HepG2 (cell line): Measurements from ENCODE around the gene NOXO1. TPM values are rescaled to one million over a fixed set of nuclear protein-coding genes. Genes with fewer than 3 reads are reported as not detected.

Source experiments
- CEBPB ChIP-seq: IDR thresholded peaks from 2 replicates; pipeline ENCODE4 v1.6.1; 2011; ENCODE audit warnings: low read depth, low read length, improper control_type of control experiment, borderline replicate concordance
- CHD4 ChIP-seq: fragments of 200-600 bp; sonication (generic); IDR thresholded peaks from 2 replicates; pipeline ENCODE4 v1.7.0; 2017; ENCODE audit warnings: mild to moderate bottlenecking, low read length, borderline replicate concordance
- HDAC6 ChIP-seq: fragments of 200-600 bp; sonication (generic); IDR thresholded peaks from 2 replicates; pipeline ENCODE4 v1.7.0; 2017; ENCODE audit warnings: mild to moderate bottlenecking, antibody characterized with exemption, low read length, low read depth
- HNRNPLL ChIP-seq: fragments of 200-400 bp; formaldehyde crosslinking; IDR thresholded peaks from 2 replicates; pipeline ENCODE4 v1.6.1; 2017; ENCODE audit warnings: mild to moderate bottlenecking, low read depth, low read length; ENCODE audit not compliant: poor library complexity, severe bottlenecking
- KDM3A ChIP-seq: IDR thresholded peaks from 2 replicates; pipeline ENCODE4 v1.6.1; 2018; ENCODE audit warnings: low read depth, missing compliant biosample characterization
- POLR2G ChIP-seq: fragments of 200-400 bp; formaldehyde crosslinking; IDR thresholded peaks from 2 replicates; pipeline ENCODE4 v1.6.1; 2018; ENCODE audit warnings: mild to moderate bottlenecking, low read depth, low read length, moderate library complexity
- RAD21 ChIP-seq: fragments of 450-650 bp; formaldehyde crosslinking; IDR thresholded peaks from 2 replicates; pipeline ENCODE4 v1.5.0; 2020; ENCODE audit warnings: mild to moderate bottlenecking
- RFX5 ChIP-seq: IDR thresholded peaks from 2 replicates; pipeline ENCODE4 v1.6.1; 2011; ENCODE audit warnings: low read depth, low read length, improper control_type of control experiment
- SALL1 ChIP-seq: sonication (generic); formaldehyde crosslinking; IDR thresholded peaks from 2 replicates; pipeline ENCODE4 v1.8.0; 2022; ENCODE audit warnings: mild to moderate bottlenecking, missing genetic modification reagents
- SYNCRIP ChIP-seq: fragments of 200-400 bp; formaldehyde crosslinking; IDR thresholded peaks from 2 replicates; pipeline ENCODE4 v1.6.1; 2018; ENCODE audit warnings: mild to moderate bottlenecking, low read depth, low read length; ENCODE audit not compliant: insufficient read depth
- TP53 ChIP-seq: sonication (generic); formaldehyde crosslinking; conservative IDR thresholded peaks from 2 replicates; pipeline ENCODE4 v1.4.0; 2020; ENCODE audit warnings: missing genetic modification reagents
- ZBTB3 ChIP-seq: sonication (generic); formaldehyde crosslinking; IDR thresholded peaks from 2 replicates; pipeline ENCODE4 v1.4.0; 2020; ENCODE audit warnings: low read depth, mild to moderate bottlenecking, moderate library complexity, missing genetic modification reagents, borderline replicate concordance
- ZNF30 ChIP-seq: sonication (generic); formaldehyde crosslinking; IDR thresholded peaks from 2 replicates; pipeline ENCODE4 v1.5.0; 2020; ENCODE audit warnings: mild to moderate bottlenecking, missing genetic modification reagents
- ZNF383 ChIP-seq: sonication (generic); formaldehyde crosslinking; IDR thresholded peaks from 2 replicates; pipeline ENCODE4 v1.4.0; 2020; ENCODE audit warnings: missing genetic modification reagents, mild to moderate bottlenecking, borderline replicate concordance
- ZNF879 ChIP-seq: sonication (generic); formaldehyde crosslinking; IDR thresholded peaks from 2 replicates; pipeline ENCODE4 v1.8.1; 2023; ENCODE audit warnings: missing genetic modification reagents
- polyA plus RNA-seq, 8 experiments: library from polyadenylated mRNA; depleted of rRNA in 3 of 8; stranded (reverse) in 7 of 8; unstranded in 1 of 8; fragments of >200 nt; fragmentation: Illumina TruSeq in 4 of 8; extraction: Trizol in 4 of 8; gene quantifications; 2 replicates each; pipeline versions ENCODE4 v1.2.1 to v1.2.3, GENCODE V29; 2011 to 2016; ENCODE audit warnings: low read depth in 4 of 8, missing spikeins in 1 of 8, mixed read lengths in 1 of 8; ENCODE audit not compliant: insufficient read depth in 1 of 8
- total RNA-seq, 5 experiments: library from RNA; depleted of rRNA; stranded (reverse); fragments of >200 nt; fragmentation: Illumina TruSeq; extraction: Trizol; gene quantifications; 2 replicates each; pipeline ENCODE4 v1.2.3, GENCODE V29; 2016; ENCODE audit warnings: low read depth in 1 of 5
- TF ChIP-seq, protein P1 (sequence below): sonication (generic); formaldehyde crosslinking; IDR thresholded peaks from 2 replicates; pipeline ENCODE4 v1.5.1; 2020; ENCODE audit warnings: mild to moderate bottlenecking, missing genetic modification reagents, moderate library complexity
- TF ChIP-seq, protein P2 (sequence below), 2 experiments: sonication (generic) in 1 of 2; formaldehyde crosslinking in 1 of 2; IDR thresholded peaks; 2 replicates each; pipeline versions ENCODE4 v1.4.0 to v1.6.1; 2018 to 2020; ENCODE audit warnings: missing genetic modification reagents in 2 of 2, borderline replicate concordance in 1 of 2, low read depth in 1 of 2, mild to moderate bottlenecking in 1 of 2, missing biosample characterization in 1 of 2
- TF ChIP-seq, protein P3 (sequence below): sonication (generic); formaldehyde crosslinking; IDR thresholded peaks from 2 replicates; pipeline ENCODE4 v1.5.1; 2020; ENCODE audit warnings: missing genetic modification reagents, mild to moderate bottlenecking, borderline replicate concordance
- TF ChIP-seq, protein P4 (sequence below): IDR thresholded peaks from 2 replicates; pipeline ENCODE4 v1.6.1; 2016; ENCODE audit warnings: control low read depth
- TF ChIP-seq, protein P5 (sequence below): sonication (generic); formaldehyde crosslinking; IDR thresholded peaks from 2 replicates; pipeline ENCODE4 v1.8.0; 2022; ENCODE audit warnings: missing genetic modification reagents, low read depth, mild to moderate bottlenecking, borderline replicate concordance
- TF ChIP-seq, protein P6 (sequence below): sonication (generic); formaldehyde crosslinking; IDR thresholded peaks from 2 replicates; pipeline ENCODE4 v1.4.0; 2020; ENCODE audit warnings: mild to moderate bottlenecking, missing genetic modification reagents

NOXO1 gene
- total and polyA plus RNA-seq, 2 of the 13 experiments (the other 11 are each of a cell fraction or from before 2014, with no cell fraction given), result 0.69 to 1.4 TPM

DNA sequence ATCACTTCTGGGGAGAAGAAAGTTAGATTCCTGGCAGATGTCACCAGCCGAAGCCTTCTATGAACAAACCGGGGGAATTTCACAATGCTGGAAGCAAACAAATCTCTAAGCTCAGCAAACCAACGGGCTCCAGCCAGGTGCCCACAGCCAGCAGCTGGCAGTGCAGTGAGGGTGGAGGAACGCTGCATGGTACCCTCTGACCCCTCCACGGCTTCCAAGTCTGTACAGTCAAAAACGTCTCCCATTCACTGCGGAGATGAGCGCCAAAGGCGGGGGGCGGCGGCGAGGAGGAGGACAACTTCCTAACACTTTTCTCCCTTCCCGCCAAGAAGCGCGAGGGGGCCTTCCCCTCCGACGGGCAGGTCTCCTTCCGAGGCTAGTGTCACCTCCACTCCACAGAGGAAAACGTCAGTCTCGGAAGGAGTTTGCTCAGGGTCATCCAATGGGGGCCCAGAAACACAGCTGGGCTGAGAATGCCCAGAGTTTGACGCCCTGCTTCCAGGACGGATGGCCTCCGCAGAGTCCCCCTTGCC is 27.4 kb upstream of the NOXO1 start (continued):
- TF ChIP-seq, protein P1, sequence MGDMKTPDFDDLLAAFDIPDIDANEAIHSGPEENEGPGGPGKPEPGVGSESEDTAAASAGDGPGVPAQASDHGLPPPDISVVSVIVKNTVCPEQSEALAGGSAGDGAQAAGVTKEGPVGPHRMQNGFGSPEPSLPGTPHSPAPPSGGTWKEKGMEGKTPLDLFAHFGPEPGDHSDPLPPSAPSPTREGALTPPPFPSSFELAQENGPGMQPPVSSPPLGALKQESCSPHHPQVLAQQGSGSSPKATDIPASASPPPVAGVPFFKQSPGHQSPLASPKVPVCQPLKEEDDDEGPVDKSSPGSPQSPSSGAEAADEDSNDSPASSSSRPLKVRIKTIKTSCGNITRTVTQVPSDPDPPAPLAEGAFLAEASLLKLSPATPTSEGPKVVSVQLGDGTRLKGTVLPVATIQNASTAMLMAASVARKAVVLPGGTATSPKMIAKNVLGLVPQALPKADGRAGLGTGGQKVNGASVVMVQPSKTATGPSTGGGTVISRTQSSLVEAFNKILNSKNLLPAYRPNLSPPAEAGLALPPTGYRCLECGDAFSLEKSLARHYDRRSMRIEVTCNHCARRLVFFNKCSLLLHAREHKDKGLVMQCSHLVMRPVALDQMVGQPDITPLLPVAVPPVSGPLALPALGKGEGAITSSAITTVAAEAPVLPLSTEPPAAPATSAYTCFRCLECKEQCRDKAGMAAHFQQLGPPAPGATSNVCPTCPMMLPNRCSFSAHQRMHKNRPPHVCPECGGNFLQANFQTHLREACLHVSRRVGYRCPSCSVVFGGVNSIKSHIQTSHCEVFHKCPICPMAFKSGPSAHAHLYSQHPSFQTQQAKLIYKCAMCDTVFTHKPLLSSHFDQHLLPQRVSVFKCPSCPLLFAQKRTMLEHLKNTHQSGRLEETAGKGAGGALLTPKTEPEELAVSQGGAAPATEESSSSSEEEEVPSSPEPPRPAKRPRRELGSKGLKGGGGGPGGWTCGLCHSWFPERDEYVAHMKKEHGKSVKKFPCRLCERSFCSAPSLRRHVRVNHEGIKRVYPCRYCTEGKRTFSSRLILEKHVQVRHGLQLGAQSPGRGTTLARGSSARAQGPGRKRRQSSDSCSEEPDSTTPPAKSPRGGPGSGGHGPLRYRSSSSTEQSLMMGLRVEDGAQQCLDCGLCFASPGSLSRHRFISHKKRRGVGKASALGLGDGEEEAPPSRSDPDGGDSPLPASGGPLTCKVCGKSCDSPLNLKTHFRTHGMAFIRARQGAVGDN (CRISPR knock-in tag), result peak; percentile 69
- TF ChIP-seq RFX5, result no peak
- no peak for TF ChIP-seq HNRNPLL
- peak; percentile 83 for TF ChIP-seq CEBPB
- TF ChIP-seq, protein P2, sequence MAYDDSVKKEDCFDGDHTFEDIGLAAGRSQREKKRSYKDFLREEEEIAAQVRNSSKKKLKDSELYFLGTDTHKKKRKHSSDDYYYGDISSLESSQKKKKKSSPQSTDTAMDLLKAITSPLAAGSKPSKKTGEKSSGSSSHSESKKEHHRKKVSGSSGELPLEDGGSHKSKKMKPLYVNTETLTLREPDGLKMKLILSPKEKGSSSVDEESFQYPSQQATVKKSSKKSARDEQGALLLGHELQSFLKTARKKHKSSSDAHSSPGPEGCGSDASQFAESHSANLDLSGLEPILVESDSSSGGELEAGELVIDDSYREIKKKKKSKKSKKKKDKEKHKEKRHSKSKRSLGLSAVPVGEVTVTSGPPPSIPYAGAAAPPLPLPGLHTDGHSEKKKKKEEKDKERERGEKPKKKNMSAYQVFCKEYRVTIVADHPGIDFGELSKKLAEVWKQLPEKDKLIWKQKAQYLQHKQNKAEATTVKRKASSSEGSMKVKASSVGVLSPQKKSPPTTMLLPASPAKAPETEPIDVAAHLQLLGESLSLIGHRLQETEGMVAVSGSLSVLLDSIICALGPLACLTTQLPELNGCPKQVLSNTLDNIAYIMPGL (CRISPR knock-in tag; IDR thresholded peaks at IDR 0.05; ENCODE audit: borderline replicate concordance in 1 of 2, low read depth in 1 of 2), result peak in 1 of 2 experiments; percentile 18; a peak in 1 of 4 replicates
- TF ChIP-seq POLR2G, result no peak
- TF ChIP-seq, protein P3, sequence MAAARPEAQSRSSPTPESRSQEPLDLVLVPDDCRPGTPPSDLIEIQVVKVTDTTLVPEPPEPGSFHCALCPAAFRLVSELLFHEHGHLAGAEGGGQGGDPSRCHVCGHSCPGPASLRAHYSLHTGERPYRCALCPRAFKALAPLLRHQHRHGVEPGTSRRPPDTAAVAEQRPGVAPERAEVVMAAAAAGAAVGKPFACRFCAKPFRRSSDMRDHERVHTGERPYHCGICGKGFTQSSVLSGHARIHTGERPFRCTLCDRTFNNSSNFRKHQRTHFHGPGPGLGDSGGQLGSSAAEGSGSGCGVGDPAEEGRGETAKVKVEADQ (CRISPR knock-in tag), result no peak
- TF ChIP-seq KDM3A (CRISPR knock-in tag), result no peak
- TF ChIP-seq ZNF879 (CRISPR knock-in tag), result no peak
- TF ChIP-seq ZBTB3 (CRISPR knock-in tag), result no peak
- peak; percentile 20; the same call in 1 of the 2 replicates for TF ChIP-seq SALL1 (CRISPR knock-in tag)
- TF ChIP-seq, protein P4, sequence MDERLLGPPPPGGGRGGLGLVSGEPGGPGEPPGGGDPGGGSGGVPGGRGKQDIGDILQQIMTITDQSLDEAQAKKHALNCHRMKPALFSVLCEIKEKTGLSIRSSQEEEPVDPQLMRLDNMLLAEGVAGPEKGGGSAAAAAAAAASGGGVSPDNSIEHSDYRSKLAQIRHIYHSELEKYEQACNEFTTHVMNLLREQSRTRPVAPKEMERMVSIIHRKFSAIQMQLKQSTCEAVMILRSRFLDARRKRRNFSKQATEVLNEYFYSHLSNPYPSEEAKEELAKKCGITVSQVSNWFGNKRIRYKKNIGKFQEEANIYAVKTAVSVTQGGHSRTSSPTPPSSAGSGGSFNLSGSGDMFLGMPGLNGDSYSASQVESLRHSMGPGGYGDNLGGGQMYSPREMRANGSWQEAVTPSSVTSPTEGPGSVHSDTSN, result no peak
- TF ChIP-seq, protein P5, sequence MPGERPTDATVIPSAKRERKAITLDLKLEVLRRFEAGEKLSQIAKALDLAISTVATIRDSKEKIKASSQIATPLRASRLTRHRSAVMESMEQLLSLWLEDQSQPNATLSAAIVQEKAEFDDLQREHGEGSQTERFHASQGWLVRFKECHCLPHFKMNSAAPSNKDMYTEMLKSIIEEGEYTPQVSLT, result no peak
- TF ChIP-seq SYNCRIP, result no peak
- no peak for TF ChIP-seq ZNF383
- no peak for TF ChIP-seq TP53
- TF ChIP-seq, protein P6, sequence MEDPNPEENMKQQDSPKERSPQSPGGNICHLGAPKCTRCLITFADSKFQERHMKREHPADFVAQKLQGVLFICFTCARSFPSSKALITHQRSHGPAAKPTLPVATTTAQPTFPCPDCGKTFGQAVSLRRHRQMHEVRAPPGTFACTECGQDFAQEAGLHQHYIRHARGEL (CRISPR knock-in tag), result no peak
- no peak for TF ChIP-seq HDAC6
- TF ChIP-seq RAD21, result peak; percentile 21
- no peak for TF ChIP-seq CHD4
- 0 out of 2 replicates have a peak, but pooled peaks have one; percentile 45 for TF ChIP-seq ZNF30
